Gastroesophageal sphincter (tissue), 4 donors: ENCODE data around the gene ACOT7. TPM values are rescaled to one million over a fixed set of nuclear protein-coding genes. Genes with fewer than 3 reads are reported as not detected.
"Not testable (repeated sequence)": the region's sequence is repeated elsewhere in the genome, so short reads cannot be mapped to it uniquely, and the experiment has no call there.

Experiments
- ATAC-seq: fragments of 150-250 bp; one replicate; pipeline ENCODE4 v1.9.1; 2016; ENCODE audit warnings: mild to moderate bottlenecking, moderate library complexity
- H3K27ac ChIP-seq, 4 donors: fragments of 200-600 bp; sonication (generic) in 3 of 4; 1 replicate in 3 of 4; 2 replicates in 1 of 4; pipeline ENCODE4 v1.5.1; 2016 to 2019
- H3K27me3 ChIP-seq: fragments of 200-600 bp; sonication (generic); one replicate; pipeline ENCODE4 v1.5.1; 2019
- H3K36me3 ChIP-seq, 2 donors: fragments of 200-600 bp; sonication (generic); one replicate each; pipeline ENCODE4 v1.5.1; 2019; ENCODE audit warnings: control low read depth in 1 of 2
- H3K4me1 ChIP-seq, 3 donors: fragments of 200-600 bp; sonication (generic); 1 replicate in 2 of 3; 2 replicates in 1 of 3; pipeline ENCODE4 v1.5.1; 2016 to 2019; ENCODE audit warnings: control low read depth in 2 of 3
- H3K4me3 ChIP-seq, 2 donors: fragments of 200-600 bp; sonication (generic); one replicate each; pipeline ENCODE4 v1.5.1; 2019; ENCODE audit warnings: mild to moderate bottlenecking in 1 of 2, moderate library complexity in 1 of 2
- H3K9me3 ChIP-seq, 3 donors: fragments of 200-600 bp; sonication (generic); one replicate each; pipeline ENCODE4 v1.5.1; 2017 to 2019; ENCODE audit warnings: control low read depth in 2 of 3
- EP300 ChIP-seq: sonication (generic); formaldehyde crosslinking; IDR thresholded peaks from one replicate; pipeline ENCODE4 v1.6.1; 2017; ENCODE audit warnings: antibody characterized with exemption, mild to moderate bottlenecking
- POLR2A ChIP-seq, 2 donors: fragments of 450-650 bp; IDR thresholded peaks; one replicate each; pipeline ENCODE4 v1.6.1; 2017; ENCODE audit warnings: antibody characterized with exemption in 2 of 2, mild to moderate bottlenecking in 2 of 2, moderate library complexity in 1 of 2
- POLR2AphosphoS5 ChIP-seq: sonication (generic); formaldehyde crosslinking; IDR thresholded peaks from one replicate; pipeline ENCODE4 v1.6.1; 2017; ENCODE audit warnings: antibody characterized with exemption
- WGBS, 2 donors: methylation state at CpG; one replicate each; pipeline ENCODE4 v1.1.5; 2018; ENCODE audit warnings: low coverage in 1 of 2; 5-methylcytosine and 5-hydroxymethylcytosine counted together
- total RNA-seq, 4 donors: library from RNA; depleted of rRNA; stranded (reverse); fragments of >200 nt; gene quantifications; one replicate each; pipeline ENCODE4 v1.1.0, GENCODE V29; 2016
- TF ChIP-seq, protein P1 (sequence below), 4 experiments: fragments of 200-600 bp in 2 of 4; fragments of 450-650 bp in 2 of 4; sonication (generic) in 1 of 4; IDR thresholded peaks; one replicate each; pipeline ENCODE4 v1.5.1; 2017 to 2019; ENCODE audit warnings: antibody characterized with exemption in 4 of 4, mild to moderate bottlenecking in 2 of 4, moderate library complexity in 2 of 4

Gene ACOT7
- total RNA-seq, 4 donors from 2014 or later = 22.3 to 32.5 (median 25.0) TPM

DNA sequence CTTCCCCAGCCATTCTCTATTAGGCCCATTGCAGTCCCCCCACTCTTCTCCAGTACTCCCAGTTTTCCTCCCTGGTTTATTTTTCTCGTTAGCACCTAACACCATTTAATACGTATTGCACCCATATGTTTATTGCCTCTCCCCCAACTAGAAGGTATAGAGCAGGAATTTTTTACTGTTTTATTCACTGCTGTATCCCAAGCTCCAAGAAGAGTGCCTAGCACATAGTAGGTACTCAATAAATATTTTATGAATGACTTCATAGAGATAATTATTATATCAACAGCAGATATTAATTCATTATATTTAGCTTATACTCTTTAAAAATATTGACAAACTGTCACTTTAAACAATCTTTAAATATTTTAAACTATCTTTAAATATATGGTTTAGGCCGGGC lies 5.7 kb upstream of the ACOT7 start:
- Histone ChIP-seq H3K4me3 (no peak overlapping the region), H3K27ac (no peak overlapping the region), H3K9me3 (no peaks in the 10 kb centered on the region), H3K36me3 (no peaks in the 10 kb centered on the region), H3K4me1 (peaks cover 0 to 2% (median under 1%) of the 10 kb centered on the region in 3 donors), H3K27me3 (no peaks in the 10 kb centered on the region)
- no peak for TF ChIP-seq POLR2A (IDR thresholded peaks at IDR 0.05)
- TF ChIP-seq EP300 = no peak
- TF ChIP-seq, protein P1, sequence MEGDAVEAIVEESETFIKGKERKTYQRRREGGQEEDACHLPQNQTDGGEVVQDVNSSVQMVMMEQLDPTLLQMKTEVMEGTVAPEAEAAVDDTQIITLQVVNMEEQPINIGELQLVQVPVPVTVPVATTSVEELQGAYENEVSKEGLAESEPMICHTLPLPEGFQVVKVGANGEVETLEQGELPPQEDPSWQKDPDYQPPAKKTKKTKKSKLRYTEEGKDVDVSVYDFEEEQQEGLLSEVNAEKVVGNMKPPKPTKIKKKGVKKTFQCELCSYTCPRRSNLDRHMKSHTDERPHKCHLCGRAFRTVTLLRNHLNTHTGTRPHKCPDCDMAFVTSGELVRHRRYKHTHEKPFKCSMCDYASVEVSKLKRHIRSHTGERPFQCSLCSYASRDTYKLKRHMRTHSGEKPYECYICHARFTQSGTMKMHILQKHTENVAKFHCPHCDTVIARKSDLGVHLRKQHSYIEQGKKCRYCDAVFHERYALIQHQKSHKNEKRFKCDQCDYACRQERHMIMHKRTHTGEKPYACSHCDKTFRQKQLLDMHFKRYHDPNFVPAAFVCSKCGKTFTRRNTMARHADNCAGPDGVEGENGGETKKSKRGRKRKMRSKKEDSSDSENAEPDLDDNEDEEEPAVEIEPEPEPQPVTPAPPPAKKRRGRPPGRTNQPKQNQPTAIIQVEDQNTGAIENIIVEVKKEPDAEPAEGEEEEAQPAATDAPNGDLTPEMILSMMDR (IDR thresholded peaks at IDR 0.05) = no peak
- TF ChIP-seq POLR2AphosphoS5 = no peak
- ATAC-seq = no peak
- 71 to 78% methylated on average over 3 of the region's 3 CpGs for WGBS, 2 donors

DNA sequence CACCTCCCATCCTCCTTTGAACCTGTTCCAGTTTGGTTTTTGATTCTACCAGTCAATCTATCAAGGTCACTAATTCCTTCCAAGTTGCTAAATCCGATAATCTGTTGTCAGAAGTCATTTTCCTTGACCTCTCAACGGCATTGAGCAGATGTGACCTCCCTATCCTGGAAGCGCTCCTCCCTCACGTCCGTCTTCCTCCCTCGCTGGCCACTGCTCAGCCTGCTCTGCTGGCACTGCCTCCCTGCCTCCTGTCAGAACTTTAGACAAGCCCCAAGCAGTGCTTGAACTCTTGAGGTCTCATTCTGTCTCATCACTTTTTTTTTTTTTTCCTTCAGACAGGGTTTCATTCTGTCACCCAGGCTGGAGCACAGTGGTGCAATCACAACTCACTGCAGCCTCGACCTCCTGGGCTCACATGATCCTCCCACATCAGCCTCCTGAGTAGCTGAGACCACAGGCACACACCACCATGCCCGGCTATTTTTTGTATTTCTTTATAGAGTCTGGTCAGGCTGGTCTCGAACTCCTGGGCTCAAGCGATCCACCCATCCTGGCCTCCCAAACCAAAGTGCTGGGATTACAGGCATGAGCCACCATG lies 4.4 kb upstream of the ACOT7 start:
- no peaks in the 10 kb centered on the region for H3K27me3 ChIP-seq
- no peaks in the 10 kb centered on the region for H3K36me3 ChIP-seq
- TF ChIP-seq, protein P1 (IDR thresholded peaks at IDR 0.05) = no peak
- TF ChIP-seq POLR2AphosphoS5 = no peak
- H3K4me1 ChIP-seq = peaks cover 0 to 8% (median 3%) of the 10 kb centered on the region in 3 donors
- H3K9me3 ChIP-seq = no peaks in the 10 kb centered on the region
- no peak for ATAC-seq
- H3K27ac ChIP-seq = no peak overlapping the region
- no peak overlapping the region for H3K4me3 ChIP-seq
- WGBS, 2 donors = 48 to 65% methylated on average over 8 to 10 of the region's 10 CpGs

GRCh38 chr1:6396998-6397397 lies 3.4 kb upstream of the ACOT7 start:
- Histone ChIP-seq H3K36me3 (no peaks in the 10 kb centered on the region), H3K27me3 (no peaks in the 10 kb centered on the region), H3K9me3 (no peaks in the 10 kb centered on the region), H3K4me1 (peaks cover 3 to 18% (median 6%) of the 10 kb centered on the region in 3 donors), H3K27ac (no peak overlapping the region), H3K4me3 (no peak overlapping the region)
- no peak for TF ChIP-seq POLR2A (IDR thresholded peaks at IDR 0.05)
- TF ChIP-seq EP300 = no peak
- no peak for TF ChIP-seq POLR2AphosphoS5
- TF ChIP-seq, protein P1 (IDR thresholded peaks at IDR 0.05) = no peak
- ATAC-seq = no peak

DNA sequence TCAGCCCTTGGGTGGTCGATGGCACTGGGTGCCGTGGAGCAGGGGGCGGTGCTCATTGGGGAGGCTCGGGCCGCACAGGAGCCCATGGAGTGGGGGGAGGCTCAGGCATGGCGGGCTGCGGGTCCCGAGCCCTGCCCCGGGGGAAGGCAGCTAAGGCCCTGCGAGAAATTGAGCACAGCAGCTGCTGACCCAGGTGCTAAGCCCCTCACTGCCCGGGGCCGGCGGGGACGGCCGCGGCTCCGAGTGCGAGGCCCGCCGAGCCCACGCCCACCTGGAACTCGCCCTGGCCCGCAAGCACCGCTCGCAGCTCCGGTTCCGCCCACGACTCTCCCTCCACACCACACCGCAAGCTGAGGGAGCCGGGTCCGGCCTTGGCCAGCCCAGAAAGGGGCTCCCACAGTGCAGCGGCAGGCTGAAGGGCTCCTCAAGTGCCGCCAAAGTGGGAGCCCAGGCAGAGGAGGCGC lies 2.2 kb upstream of the ACOT7 start:
- H3K9me3 ChIP-seq, H3K36me3 ChIP-seq, H3K27me3 ChIP-seq, H3K4me3 ChIP-seq, H3K27ac ChIP-seq, ATAC-seq: not testable (repeated sequence)
- peaks cover 3 to 21% (median 6%) of the 10 kb centered on the region in 3 donors for H3K4me1 ChIP-seq
- no CpG with 5 or more reads among the region's 34 CpGs for WGBS, 2 donors

- not testable (repeated sequence) for H3K4me3 ChIP-seq, ATAC-seq, H3K9me3 ChIP-seq, H3K27me3 ChIP-seq, H3K36me3 ChIP-seq
- H3K4me1 ChIP-seq = peaks cover 3 to 21% (median 6%) of the 10 kb centered on the region in 3 donors
- 80 to 90% methylated on average over 1 to 2 of the region's 8 CpGs for WGBS, 2 donors
- peak overlapping the region in 1 of 4 donors; percentile 94 for H3K27ac ChIP-seq
Measured at GRCh38 chr1:6395130-6395529, 1.6 kb upstream of the ACOT7 start.

DNA sequence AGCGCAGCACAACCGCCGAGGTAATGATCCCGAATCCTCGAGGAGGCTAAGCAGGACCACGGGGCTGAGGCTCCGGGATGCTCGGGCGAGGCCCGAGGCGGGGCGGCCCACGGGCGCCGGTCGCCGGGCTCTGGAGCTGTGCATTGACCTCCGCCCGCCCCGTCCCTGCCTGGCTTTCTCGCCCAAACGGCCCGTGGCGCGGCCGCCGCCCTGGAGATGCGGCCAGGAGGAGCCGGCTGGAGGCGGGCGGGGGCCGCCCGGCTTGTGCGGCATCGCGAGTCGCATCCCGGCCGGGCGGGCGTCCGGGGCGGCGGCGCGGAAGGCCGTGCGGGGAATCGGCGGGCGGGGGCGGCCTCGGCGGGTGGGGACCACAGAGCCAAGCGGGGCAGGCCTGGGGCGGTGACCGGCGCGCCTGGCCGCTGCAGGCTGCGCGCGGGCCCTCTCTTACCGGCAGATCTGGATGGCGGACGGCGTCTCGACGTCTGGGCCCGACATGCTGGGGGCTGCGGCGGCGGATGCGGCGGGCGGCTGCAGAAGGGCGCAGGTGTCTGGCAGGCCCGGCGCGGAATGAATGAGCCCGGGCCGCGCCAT lies 663 bp downstream of the ACOT7 start:
- peak; percentile 23 for ATAC-seq
- TF ChIP-seq, protein P1 (IDR thresholded peaks at IDR 0.05) = no peak
- TF ChIP-seq POLR2A (IDR thresholded peaks at IDR 0.05) = no peak
- TF ChIP-seq EP300 = no peak
- no peak for TF ChIP-seq POLR2AphosphoS5
- Histone ChIP-seq H3K4me1 (peaks cover 3 to 21% (median 6%) of the 10 kb centered on the region in 3 donors), H3K4me3 (peak overlapping the region; percentile 41 to 63), H3K9me3 (no peaks in the 10 kb centered on the region), H3K36me3 (no peaks in the 10 kb centered on the region), H3K27ac (peak overlapping the region in 3 of 4 donors; percentile 94 to 98 (median 94)), H3K27me3 (no peaks in the 10 kb centered on the region)
- no CpG with 5 or more reads among the region's 83 CpGs for WGBS, 2 donors
